Pericardium fibroblast (primary cell): ENCODE data around the gene FOXD4L4. TPM values are rescaled to one million over a fixed set of nuclear protein-coding genes. Genes with fewer than 3 reads are reported as not detected.

Experiments used
- total RNA-seq: library from RNA; depleted of rRNA; stranded (reverse); fragments of >200 nt; gene quantifications from 2 replicates; pipeline ENCODE4 v1.2.3, GENCODE V29; 2015

FOXD4L4 gene
- total RNA-seq = not detected in 2 replicates

DNA sequence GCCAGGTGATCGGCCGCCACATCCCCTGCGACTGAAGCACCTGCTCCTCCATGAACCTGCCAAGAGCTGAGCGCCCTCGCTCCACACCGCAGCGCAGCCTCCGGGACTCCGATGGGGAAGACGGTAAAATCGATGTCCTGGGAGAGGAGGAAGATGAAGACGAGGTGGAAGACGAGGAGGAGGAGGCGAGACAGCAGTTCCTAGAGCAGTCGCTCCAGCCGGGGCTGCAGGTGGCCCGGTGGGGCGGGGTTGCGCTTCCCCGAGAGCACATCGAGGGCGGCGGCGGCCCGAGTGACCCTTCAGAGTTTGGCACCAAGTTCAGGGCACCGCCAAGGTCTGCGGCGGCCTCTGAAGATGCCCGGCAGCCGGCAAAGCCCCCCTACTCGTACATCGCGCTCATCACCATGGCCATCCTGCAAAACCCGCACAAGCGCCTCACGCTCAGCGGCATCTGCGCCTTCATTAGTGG is at the start of gene FOXD4L4:
TSS of gene FOXD4L4 (plus strand) at position 51 of the 469 bp plus-strand sequence. CDS start at position 51, 0 bp downstream.

Other genes starting within 250 kb of the FOXD4L4 start
- gene ZNG1E, start 61.2 kb upstream of the FOXD4L4 start, total RNA-seq = 21.7 and 36.2 TPM in 2 replicates